GM18505 (cell line): Measurements from ENCODE around the gene ZBTB40.

ENCODE experiments used
- ATAC-seq: cut with Tn5 transposase; IDR thresholded peaks from one replicate; pipeline ENCODE4 v1.9.1; 2021; ENCODE audit not compliant: unreplicated experiment
- POLR2A ChIP-seq: IDR thresholded peaks from 4 replicates; pipeline ENCODE4 v1.6.1; 2011; ENCODE audit warnings: borderline replicate concordance; ENCODE audit not compliant: insufficient read depth, insufficient read length; ENCODE audit errors: extremely low read depth

ZBTB40 gene

GRCh38 chr1:22465015-22465565, 13.4 kb downstream of the ZBTB40 start:
- TF ChIP-seq POLR2A, result no peak
- no peak for ATAC-seq

DNA sequence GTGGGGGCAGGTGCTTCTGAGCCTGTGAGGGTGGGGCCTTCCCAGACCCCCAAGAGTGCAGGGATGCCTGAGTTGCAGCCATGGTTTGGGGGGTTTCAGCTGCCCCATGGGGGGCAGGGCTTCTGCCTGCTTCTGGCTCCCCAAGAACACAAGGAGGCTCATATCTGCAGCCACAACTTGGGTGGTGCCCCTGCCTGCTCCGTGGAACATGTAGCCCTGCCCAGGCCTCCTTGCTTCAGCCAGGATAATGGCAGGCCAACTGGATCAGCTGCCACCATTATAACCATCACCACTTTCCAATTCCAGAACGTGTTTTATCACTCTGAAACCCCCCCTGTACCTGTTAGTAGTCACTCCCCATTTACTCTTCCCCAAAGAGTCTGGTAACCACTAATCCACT, 14.0 kb downstream of the ZBTB40 start:
- no peak for ATAC-seq
- TF ChIP-seq POLR2A, result no peak

- no peak for TF ChIP-seq POLR2A
- no peak for ATAC-seq
Measured at GRCh38 chr1:22470227-22470626, 18.6 kb downstream of the ZBTB40 start.

- ATAC-seq, result no peak
Measured at GRCh38 chr1:22471078-22471477, 19.4 kb downstream of the ZBTB40 start.

GRCh38 chr1:22471610-22472009, 20.0 kb downstream of the ZBTB40 start:
- TF ChIP-seq POLR2A, result no peak
- no peak for ATAC-seq

More at GRCh38 chr1:22471078-22471477, 19.4 kb downstream of the ZBTB40 start:
- no peak for TF ChIP-seq POLR2A

DNA sequence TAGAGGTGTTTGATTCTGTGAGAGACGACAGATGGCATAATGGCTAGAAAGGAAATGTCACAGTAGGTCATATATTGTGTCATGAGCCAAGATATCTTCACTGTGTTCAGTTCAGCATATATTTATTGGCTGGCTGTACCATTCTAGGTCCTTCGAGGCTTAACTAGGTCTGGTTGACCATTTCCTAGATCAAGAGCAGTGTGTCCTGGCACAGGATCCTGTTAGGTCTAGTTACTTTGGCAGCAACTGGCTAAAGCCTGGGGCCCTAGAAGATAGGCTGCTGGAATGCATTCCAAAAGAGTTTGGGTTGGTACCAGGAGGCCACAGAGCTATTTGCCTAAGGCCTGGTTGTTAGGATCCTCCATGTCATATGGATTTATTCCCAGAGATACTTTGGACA, 20.9 kb downstream of the ZBTB40 start:
- ATAC-seq, result no peak
- TF ChIP-seq POLR2A, result no peak

GRCh38 chr1:22473952-22474351, 22.3 kb downstream of the ZBTB40 start:
- TF ChIP-seq POLR2A, result no peak
- no peak for ATAC-seq

- TF ChIP-seq POLR2A, result no peak
- no peak for ATAC-seq
Measured at GRCh38 chr1:22476566-22476965, 24.9 kb downstream of the ZBTB40 start.

- no peak for TF ChIP-seq POLR2A
- no peak for ATAC-seq
Measured at GRCh38 chr1:22483121-22483520, 31.5 kb downstream of the ZBTB40 start.

- no peak for ATAC-seq
- TF ChIP-seq POLR2A, result no peak
Measured at GRCh38 chr1:22484706-22485345, 33.2 kb downstream of the ZBTB40 start.

- TF ChIP-seq POLR2A, result no peak
Measured at GRCh38 chr1:22485431-22485830, 33.8 kb downstream of the ZBTB40 start.

GRCh38 chr1:22487781-22488180, 36.1 kb downstream of the ZBTB40 start:
- ATAC-seq, result no peak
- TF ChIP-seq POLR2A, result no peak

More at GRCh38 chr1:22485431-22485830, 33.8 kb downstream of the ZBTB40 start:
- no peak for ATAC-seq

DNA sequence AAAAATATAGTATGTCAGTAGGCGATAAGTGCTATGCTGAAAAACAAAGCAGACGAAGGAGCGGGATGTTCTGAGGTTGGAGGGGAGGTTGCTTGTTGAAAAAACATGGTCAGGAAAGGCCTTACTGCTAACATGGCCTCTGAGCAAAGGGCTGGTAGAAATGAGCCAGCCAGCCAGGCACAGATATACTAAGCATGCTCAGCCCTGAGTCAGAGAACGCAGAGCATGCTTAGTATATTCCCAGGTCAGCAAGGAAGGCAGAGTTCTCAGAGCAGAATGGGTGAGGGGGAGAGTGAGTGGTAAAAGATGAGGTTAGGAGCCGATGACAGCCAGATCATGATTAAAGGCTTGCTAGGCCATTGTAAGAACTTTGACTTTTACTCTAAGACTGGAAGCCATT, 36.7 kb downstream of the ZBTB40 start:
- TF ChIP-seq POLR2A, result no peak
- no peak for ATAC-seq

DNA sequence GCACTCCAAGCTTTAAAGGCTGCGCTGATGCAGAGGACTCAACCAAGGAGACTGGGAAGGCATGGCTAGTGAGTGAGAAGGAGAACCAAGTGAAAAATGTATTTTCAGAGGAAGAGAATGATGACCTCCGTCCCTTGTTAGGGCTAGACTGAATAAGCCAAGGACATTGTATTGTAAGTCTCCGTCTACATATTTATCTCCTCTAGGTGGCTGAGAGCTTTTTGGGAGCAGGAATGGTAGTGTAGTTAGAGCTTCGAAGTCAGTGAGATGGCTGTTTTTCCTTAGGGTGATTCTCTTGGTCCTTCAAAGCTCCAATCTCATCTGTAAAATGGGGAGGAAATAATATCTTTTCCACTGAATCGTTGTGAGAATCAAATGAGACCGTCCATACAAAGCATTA, 37.6 kb downstream of the ZBTB40 start:
- TF ChIP-seq POLR2A, result no peak
- no peak for ATAC-seq
